Gastrocnemius medialis (tissue), 4 donors: ENCODE data around the gene SPI1. TPM values are rescaled to one million over a fixed set of nuclear protein-coding genes. Genes with fewer than 3 reads are reported as not detected.

Experiments
- ATAC-seq, 2 donors: fragments of 150-250 bp; one replicate each; pipeline ENCODE4 v1.9.1; 2016
- DNase-seq, 2 donors: peaks; one replicate each; pipeline ENCODE4 v3.0.0-alpha.2; 2019
- H3K27ac ChIP-seq, 4 donors: fragments of 200-600 bp; sonication (generic); 1 replicate in 1 of 4; 2 replicates in 3 of 4; pipeline ENCODE4 v1.5.1; 2016 to 2018; ENCODE audit warnings: mild to moderate bottlenecking in 2 of 4, moderate library complexity in 1 of 4
- H3K27me3 ChIP-seq, 3 donors: fragments of 200-600 bp; sonication (generic) in 2 of 3; 1 replicate in 1 of 3; 2 replicates in 2 of 3; pipeline versions ENCODE4 v1.5.1 to v1.6.0; 2016 to 2019; ENCODE audit warnings: mild to moderate bottlenecking in 1 of 3, moderate library complexity in 1 of 3
- H3K36me3 ChIP-seq, 2 donors: fragments of 200-600 bp; sonication (generic) in 1 of 2; one replicate each; pipeline ENCODE4 v1.5.1; 2017 to 2018
- H3K4me1 ChIP-seq, 2 donors: fragments of 200-600 bp; sonication (generic) in 1 of 2; one replicate each; pipeline ENCODE4 v1.5.1; 2016 to 2017; ENCODE audit warnings: mild to moderate bottlenecking in 2 of 2
- H3K4me3 ChIP-seq, 4 donors: fragments of 200-600 bp; sonication (generic) in 3 of 4; 1 replicate in 1 of 4; 2 replicates in 3 of 4; pipeline ENCODE4 v1.5.1; 2016 to 2019; ENCODE audit warnings: mild to moderate bottlenecking in 2 of 4
- H3K9me3 ChIP-seq, 3 donors: fragments of 200-600 bp; sonication (generic) in 2 of 3; 1 replicate in 1 of 3; 2 replicates in 2 of 3; pipeline ENCODE4 v1.5.1; 2016 to 2019
- CTCF ChIP-seq, 5 experiments: fragments of 450-650 bp in 3 of 5; fragments of 200-600 bp in 2 of 5; sonication (generic) in 2 of 5; IDR thresholded peaks in 4 of 5; conservative IDR thresholded peaks in 1 of 5; 1 replicate in 4 of 5; 2 replicates in 1 of 5; pipeline ENCODE4 v1.5.1; 2016 to 2019; ENCODE audit warnings: antibody characterized with exemption in 5 of 5, mild to moderate bottlenecking in 3 of 5, moderate library complexity in 3 of 5
- POLR2A ChIP-seq, 2 donors: fragments of 450-650 bp; IDR thresholded peaks; one replicate each; pipeline ENCODE4 v1.6.1; 2017; ENCODE audit warnings: antibody characterized with exemption in 2 of 2, mild to moderate bottlenecking in 2 of 2, moderate library complexity in 2 of 2
- in situ Hi-C, 4 donors: fragments of 200-750 bp; cut with MboI; loops; one replicate each; pipeline versions ENCODE4 v1.15.0 to v1.8.0; 2017; ENCODE audit warnings: low sequenced_read_pairs in 4 of 4
- intact Hi-C: fragments of 100-400 bp; cut with DNase I; formaldehyde crosslinking; loops from one replicate; pipeline ENCODE4 v1.15.1; 2023; ENCODE audit warnings: low total_unique reads
- total RNA-seq, 4 donors: library from RNA; depleted of rRNA; stranded (reverse); fragments of >200 nt; gene quantifications; one replicate each; pipeline versions ENCODE4 v1.1.0 to v1.2.3, GENCODE V29; 2016

The SPI1 gene
- total RNA-seq, 4 donors from 2014 or later, result 0.44 to 7.0 (median 4.2) TPM

GRCh38 chr11:47376107-47376524 lies 2.2 kb downstream of the SPI1 start:
- intact Hi-C loops, result loop anchor here (10.0 kb wide), 1 partner anchor 469 kb away; the partner anchor contains the start of gene NUP160

DNA sequence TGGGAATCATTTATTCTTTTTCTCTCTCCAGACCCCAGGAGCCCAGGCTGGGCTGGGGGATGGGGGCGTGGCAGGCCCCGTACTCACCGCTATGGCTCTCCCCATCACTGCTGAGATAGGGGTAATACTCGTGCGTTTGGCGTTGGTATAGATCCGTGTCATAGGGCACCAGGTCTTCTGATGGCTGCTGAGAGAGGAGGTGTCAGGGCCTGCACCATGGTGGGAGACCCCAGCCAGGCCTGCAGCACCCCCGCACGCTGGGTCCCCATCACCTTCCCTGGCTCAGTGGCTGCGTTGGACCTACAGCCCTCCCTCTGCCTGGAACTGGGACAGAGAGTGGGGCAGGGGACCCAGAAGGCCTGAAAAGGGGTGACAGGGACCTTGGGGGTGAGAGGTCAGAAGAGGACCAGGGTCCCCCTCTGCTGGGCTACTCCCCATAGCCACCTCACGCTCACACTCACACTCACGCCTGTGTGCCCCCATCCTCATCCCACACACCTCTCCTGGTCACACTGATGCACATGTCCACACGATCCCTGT lies 2.7 kb downstream of the SPI1 start:
- Histone ChIP-seq H3K4me3 (no peak overlapping the region), H3K9me3 (no peaks in the 10 kb centered on the region), H3K27ac (no peak overlapping the region), H3K36me3 (no peaks in the 10 kb centered on the region), H3K27me3 (no peaks in the 10 kb centered on the region), H3K4me1 (peaks cover 0 to 6% of the 10 kb centered on the region in 2 donors)
- intact Hi-C loops (loop anchor here (10.0 kb wide), 1 partner anchor 469 kb away; the partner anchor contains the start of gene NUP160), in situ Hi-C loops (loop anchor here in 1 of 4 donors (10.0 kb wide), 1 partner anchor 79 kb away; no protein-coding TSS in a partner anchor)
- DNase-seq (no peak), ATAC-seq (no peak)
- TF ChIP-seq POLR2A (IDR thresholded peaks at IDR 0.05) (no peak), CTCF (IDR thresholded peaks at IDR 0.05 in 4 of 5, conservative IDR thresholded peaks at IDR 0.05 in 1 of 5) (no peak)

More at GRCh38 chr11:47376107-47376524, 2.2 kb downstream of the SPI1 start:
- Histone ChIP-seq H3K27ac (no peak overlapping the region), H3K36me3 (no peaks in the 10 kb centered on the region), H3K27me3 (no peaks in the 10 kb centered on the region), H3K4me3 (peak overlapping the region in 1 of 4 donors; percentile 42), H3K9me3 (no peaks in the 10 kb centered on the region), H3K4me1 (peaks cover 0 to 6% of the 10 kb centered on the region in 2 donors)
- in situ Hi-C loops, result loop anchor here in 1 of 4 donors (10.0 kb wide), 1 partner anchor 79 kb away; no protein-coding TSS in a partner anchor
- ATAC-seq, result no peak
- DNase-seq, result no peak
- TF ChIP-seq CTCF (IDR thresholded peaks at IDR 0.05 in 4 of 5, conservative IDR thresholded peaks at IDR 0.05 in 1 of 5) (no peak), POLR2A (IDR thresholded peaks at IDR 0.05) (no peak)

- ATAC-seq (no peak), DNase-seq (no peak)
- H3K4me1 ChIP-seq, result peaks cover 0 to 6% of the 10 kb centered on the region in 2 donors
- no peaks in the 10 kb centered on the region for H3K9me3 ChIP-seq
- H3K36me3 ChIP-seq, result no peaks in the 10 kb centered on the region
- no peak overlapping the region for H3K27ac ChIP-seq
- H3K27me3 ChIP-seq, result no peaks in the 10 kb centered on the region
- H3K4me3 ChIP-seq, result no peak overlapping the region
- intact Hi-C loops, result loop anchor here (10.0 kb wide), 1 partner anchor 470 kb away; the partner anchor contains the start of gene NUP160
- in situ Hi-C loops, result loop anchor here in 1 of 4 donors (10.0 kb wide), 1 partner anchor 80 kb away; no protein-coding TSS in a partner anchor
- TF ChIP-seq POLR2A (IDR thresholded peaks at IDR 0.05), result no peak
- TF ChIP-seq CTCF (IDR thresholded peaks at IDR 0.05 in 4 of 5, conservative IDR thresholded peaks at IDR 0.05 in 1 of 5), result no peak
Measured at GRCh38 chr11:47375020-47375419, 3.3 kb downstream of the SPI1 start.

GRCh38 chr11:47374720-47375019 lies 3.7 kb downstream of the SPI1 start:
- in situ Hi-C loops (loop anchor here (5.0 to 25.0 kb wide), 5 partner anchors 33 to 487 kb away; partner anchors contain the start of genes ACP2 (in 2 of the 4) and SLC39A13 (in 1 of the 4)), intact Hi-C loops (loop anchor here (1.0 to 10.0 kb wide), 3 partner anchors 34 to 470 kb away; partner anchors contain the start of genes NUP160 and SLC39A13)
- ATAC-seq (no peak), DNase-seq (no peak)
- no peaks in the 10 kb centered on the region for H3K9me3 ChIP-seq
- peaks cover 0 to 6% of the 10 kb centered on the region in 2 donors for H3K4me1 ChIP-seq
- H3K4me3 ChIP-seq, result no peak overlapping the region
- H3K27me3 ChIP-seq, result no peaks in the 10 kb centered on the region
- H3K36me3 ChIP-seq, result no peaks in the 10 kb centered on the region
- TF ChIP-seq POLR2A (IDR thresholded peaks at IDR 0.05) (no peak), CTCF (IDR thresholded peaks at IDR 0.05 in 4 of 5, conservative IDR thresholded peaks at IDR 0.05 in 1 of 5) (no peak)
- no peak overlapping the region for H3K27ac ChIP-seq
